HEK293T (cell line): ENCODE results near the gene MFAP4.

Experiments used
- CTCF ChIA-PET: fragments of 350-600 bp; formaldehyde crosslinking; extraction: SDS; loops from one replicate; lab custom pipeline; 2021; ENCODE audit warnings: antibody characterized with exemption, inconsistent platforms; lab: Yijun Ruan, JAX
- POLR2A ChIA-PET: fragments of 350-600 bp; formaldehyde crosslinking; extraction: SDS; loops from one replicate; lab custom pipeline; 2020; ENCODE audit warnings: antibody characterized with exemption, inconsistent platforms; lab: Yijun Ruan, JAX
- DNase-seq: peaks from one replicate; pipeline ENCODE4 v3.0.0; 2012; ENCODE audit warnings: mixed read lengths; ENCODE audit errors: extremely low spot score
- ARNT ChIP-seq: fragments of 450-650 bp; IDR thresholded peaks from 2 replicates; pipeline ENCODE4 v1.6.1; 2017; ENCODE audit warnings: mild to moderate bottlenecking
- BHLHE40 ChIP-seq: fragments of 450-650 bp; IDR thresholded peaks from 2 replicates; pipeline ENCODE4 v1.6.1; 2016; ENCODE audit warnings: mild to moderate bottlenecking, moderate library complexity, borderline replicate concordance
- CTBP1 ChIP-seq: fragments of 450-650 bp; IDR thresholded peaks from 2 replicates; pipeline ENCODE4 v1.6.1; 2016; ENCODE audit warnings: borderline replicate concordance
- ELF4 ChIP-seq: fragments of 450-650 bp; IDR thresholded peaks from 2 replicates; pipeline ENCODE4 v1.6.1; 2017; ENCODE audit warnings: antibody characterized with exemption
- FOXA1 ChIP-seq: fragments of 450-650 bp; IDR thresholded peaks from 2 replicates; pipeline ENCODE4 v1.6.1; 2016; ENCODE audit warnings: mild to moderate bottlenecking
- FOXK2 ChIP-seq: fragments of 450-650 bp; IDR thresholded peaks from 2 replicates; pipeline ENCODE4 v1.6.1; 2016; ENCODE audit warnings: mild to moderate bottlenecking
- FOXM1 ChIP-seq: fragments of 450-650 bp; IDR thresholded peaks from 2 replicates; pipeline ENCODE4 v1.6.1; 2017; ENCODE audit warnings: mild to moderate bottlenecking, borderline replicate concordance
- HDGF ChIP-seq: fragments of 450-650 bp; IDR thresholded peaks from 2 replicates; pipeline ENCODE4 v1.6.1; 2017; ENCODE audit warnings: antibody characterized with exemption, borderline replicate concordance
- L3MBTL2 ChIP-seq: fragments of 450-650 bp; conservative IDR thresholded peaks from 2 replicates; pipeline ENCODE4 v1.6.1; 2016; ENCODE audit warnings: mild to moderate bottlenecking
- LEF1 ChIP-seq: fragments of 450-650 bp; IDR thresholded peaks from 2 replicates; pipeline ENCODE4 v1.6.1; 2017; ENCODE audit warnings: mild to moderate bottlenecking, borderline replicate concordance
- NFRKB ChIP-seq: fragments of 450-650 bp; IDR thresholded peaks from 2 replicates; pipeline ENCODE4 v1.6.1; 2016; ENCODE audit warnings: mild to moderate bottlenecking, moderate library complexity
- PKNOX1 ChIP-seq: fragments of 450-650 bp; IDR thresholded peaks from 2 replicates; pipeline ENCODE4 v1.6.1; 2016
- SP1 ChIP-seq: fragments of 450-650 bp; IDR thresholded peaks from 2 replicates; pipeline ENCODE4 v1.6.1; 2017
- SUZ12 ChIP-seq: fragments of 450-650 bp; IDR thresholded peaks from 2 replicates; pipeline ENCODE4 v1.6.1; 2016; ENCODE audit warnings: mild to moderate bottlenecking
- TARDBP ChIP-seq: fragments of 450-650 bp; IDR thresholded peaks from 2 replicates; pipeline ENCODE4 v1.6.1; 2016
- ZNF384 ChIP-seq: fragments of 450-650 bp; IDR thresholded peaks from 2 replicates; pipeline ENCODE4 v1.6.1; 2016

Gene MFAP4

DNA sequence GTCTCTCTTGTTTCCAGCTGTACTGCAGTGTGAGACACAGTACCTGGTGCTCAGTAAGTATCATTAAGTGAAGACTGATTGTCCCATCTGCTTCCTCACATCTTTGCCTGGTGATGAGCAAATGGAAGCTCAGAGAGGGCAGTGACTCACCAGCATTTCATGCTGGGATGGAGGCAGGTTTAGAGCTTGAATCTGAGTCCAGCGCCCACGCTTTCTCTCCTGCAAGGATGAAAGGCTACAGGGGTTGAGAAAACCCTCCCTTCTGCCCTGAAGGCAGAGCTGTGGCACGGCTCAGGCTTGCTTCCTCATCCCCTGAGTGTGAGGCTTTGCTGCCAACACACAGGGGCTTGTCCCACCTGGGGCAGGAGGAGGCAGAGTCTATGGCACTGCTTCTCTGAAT lies 22.5 kb upstream of the MFAP4 start:
- CTCF ChIA-PET, result interaction anchor here (0.7 kb wide), 1 partner anchor 24 kb away, joined by 3 read pairs; no protein-coding TSS in a partner anchor

DNA sequence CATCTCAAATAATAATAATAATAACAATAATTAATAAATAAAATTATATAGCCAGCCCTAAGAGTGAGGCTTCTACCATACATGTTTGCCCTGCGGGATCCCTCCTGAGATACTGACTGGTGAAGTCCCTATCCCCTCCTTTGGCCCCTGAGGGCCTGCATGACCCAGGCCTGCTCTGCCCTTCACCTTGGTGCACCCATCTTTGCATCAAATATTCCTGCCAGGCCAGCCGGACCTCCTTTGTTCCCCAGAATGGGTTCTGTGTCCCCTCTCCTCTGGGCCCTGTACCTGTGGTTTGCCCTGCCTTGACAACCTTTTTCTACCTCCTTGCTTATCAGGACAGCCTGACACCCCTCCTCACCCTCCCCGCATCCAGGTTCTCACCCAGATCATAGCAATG lies 22.1 kb upstream of the MFAP4 start:
- no peak for DNase-seq
- TF ChIP-seq L3MBTL2 (no peak), FOXM1 (no peak), FOXK2 (no peak), ELF4 (no peak), LEF1 (no peak), HDGF (no peak), ZNF384 (no peak), NFRKB (no peak), SP1 (no peak), PKNOX1 (no peak), FOXA1 (no peak), CTBP1 (no peak), ARNT (no peak)
- CTCF ChIA-PET, result interaction anchor here (0.7 kb wide), 1 partner anchor 25 kb away, joined by 3 read pairs; no protein-coding TSS in a partner anchor
- POLR2A ChIA-PET, result interaction anchor here (2.3 kb wide), 1 partner anchor 31 kb away, joined by 15 read pairs; the partner anchor contains the start of gene MAPK7

More for the DNA sequence above, 22.5 kb upstream of the MFAP4 start:
- DNase-seq, result no peak
- TF ChIP-seq ARNT, result no peak
- POLR2A ChIA-PET, result interaction anchor here (2.3 kb wide), 1 partner anchor 32 kb away, joined by 15 read pairs; the partner anchor contains the start of gene MAPK7

GRCh38 chr17:19408346-19408710 lies 21.3 kb upstream of the MFAP4 start:
- DNase-seq, result no peak
- POLR2A ChIA-PET, result interaction anchor here (2.3 kb wide), 1 partner anchor 31 kb away, joined by 15 read pairs; the partner anchor contains the start of gene MAPK7
- TF ChIP-seq FOXA1, result no peak
- TF ChIP-seq CTBP1, result no peak
- no peak for TF ChIP-seq L3MBTL2
- no peak for TF ChIP-seq ARNT
- TF ChIP-seq BHLHE40, result no peak
- TF ChIP-seq ZNF384, result no peak
- TF ChIP-seq FOXK2, result no peak
- no peak for TF ChIP-seq FOXM1
- no peak for TF ChIP-seq PKNOX1
- no peak for TF ChIP-seq TARDBP
- TF ChIP-seq SUZ12, result no peak
- no peak for TF ChIP-seq HDGF
- TF ChIP-seq ELF4, result no peak
- TF ChIP-seq SP1, result no peak
- no peak for TF ChIP-seq LEF1
- no peak for TF ChIP-seq NFRKB
- CTCF ChIA-PET, result interaction anchor here (0.7 kb wide), 1 partner anchor 10 kb away, joined by 3 read pairs; no protein-coding TSS in a partner anchor

- TF ChIP-seq TARDBP (no peak), HDGF (no peak), PKNOX1 (no peak), LEF1 (no peak), ZNF384 (no peak), ARNT (no peak), SUZ12 (no peak), CTBP1 (no peak), SP1 (no peak), FOXA1 (no peak), BHLHE40 (no peak), FOXK2 (no peak), FOXM1 (no peak), L3MBTL2 (no peak), ELF4 (no peak), NFRKB (no peak)
- ChIA-PET CTCF (interaction anchor here (0.7 kb wide), 1 partner anchor 10 kb away, joined by 3 read pairs; no protein-coding TSS in a partner anchor), POLR2A (interaction anchor here (1.2 to 2.3 kb wide), 2 partner anchors 30 kb away, joined by 3 to 15 read pairs; partner anchors contain the start of gene MAPK7)
- DNase-seq, result no peak
Measured at GRCh38 chr17:19407601-19408345, 20.8 kb upstream of the MFAP4 start.

DNA sequence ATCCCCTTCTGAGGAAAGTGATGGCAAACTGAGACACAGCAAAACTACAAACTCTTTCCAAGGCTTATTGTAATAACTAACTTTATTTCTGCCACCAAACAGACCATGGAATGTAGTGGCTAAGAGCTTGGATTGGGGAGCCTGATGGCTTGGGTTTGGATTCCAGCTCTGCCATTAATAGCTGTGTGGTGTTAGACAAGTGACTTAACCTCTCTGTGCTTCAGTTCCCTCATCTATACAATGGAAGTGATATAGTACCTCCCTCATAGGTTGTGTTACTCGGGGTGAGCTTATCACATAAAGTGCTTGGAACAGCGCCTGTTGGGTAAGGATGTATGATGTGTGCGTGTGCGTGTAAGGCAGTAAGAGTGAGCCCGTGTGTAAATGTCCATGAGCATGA lies 18.1 kb upstream of the MFAP4 start:
- POLR2A ChIA-PET, result interaction anchor here (1.4 kb wide), 1 partner anchor 27 kb away, joined by 5 read pairs; the partner anchor contains the start of gene MAPK7
- DNase-seq, result no peak
- CTCF ChIA-PET, result no interaction called here
- no peak for TF ChIP-seq PKNOX1
- TF ChIP-seq ARNT, result no peak
- no peak for TF ChIP-seq HDGF
- TF ChIP-seq TARDBP, result no peak
- TF ChIP-seq SP1, result no peak
- no peak for TF ChIP-seq LEF1
- no peak for TF ChIP-seq BHLHE40
- TF ChIP-seq CTBP1, result no peak
- TF ChIP-seq ZNF384, result no peak
- TF ChIP-seq FOXM1, result no peak
- no peak for TF ChIP-seq ELF4
- no peak for TF ChIP-seq FOXA1
- no peak for TF ChIP-seq L3MBTL2
- TF ChIP-seq FOXK2, result no peak
- TF ChIP-seq NFRKB, result no peak
- TF ChIP-seq SUZ12, result no peak
